ENCODE measurements around the gene TMEM255B. TPM values are rescaled to one million over a fixed set of nuclear protein-coding genes. Genes with fewer than 3 reads are reported as not detected.

Gene TMEM255B
- total RNA-seq, 1 donor from 2014 or later, result 5.3 TPM

GRCh38 chr13:113843864-113844556 is 85.0 kb downstream of the TMEM255B start:
- DNase-seq (ENCODE audit: low spot score), result no peak

GRCh38 chr13:113845055-113845454 is 86.0 kb downstream of the TMEM255B start:
- DNase-seq (ENCODE audit: low spot score), result peak; percentile 88
- ATAC-seq, result peak; percentile 74

More at GRCh38 chr13:113843864-113844556, 85.0 kb downstream of the TMEM255B start:
- ATAC-seq, result no peak

- DNase-seq (ENCODE audit: low spot score), result peak; percentile 81
- ATAC-seq, result peak; percentile 69
These were observed 87.0 kb downstream of the TMEM255B start for GRCh38 chr13:113845723-113846635.

GRCh38 chr13:113846636-113847318 is 87.8 kb downstream of the TMEM255B start:
- no peak for ATAC-seq
- no peak for DNase-seq (ENCODE audit: low spot score)

GRCh38 chr13:113848020-113848419 is 89.0 kb downstream of the TMEM255B start:
- ATAC-seq (no peak), DNase-seq (ENCODE audit: low spot score) (peak; percentile 43)

- ATAC-seq (no peak), DNase-seq (ENCODE audit: low spot score) (peak; percentile 33)
These were observed 89.6 kb downstream of the TMEM255B start for GRCh38 chr13:113848431-113849260.

GRCh38 chr13:113849546-113849945 is 90.5 kb downstream of the TMEM255B start:
- ATAC-seq, result no peak
- no peak for DNase-seq (ENCODE audit: low spot score)

- ATAC-seq, result no peak
- DNase-seq (ENCODE audit: low spot score), result peak; percentile 26
These were observed 91.1 kb downstream of the TMEM255B start for GRCh38 chr13:113849981-113850721.

- no peak for ATAC-seq
These were observed 91.9 kb downstream of the TMEM255B start for GRCh38 chr13:113850722-113851479.

GRCh38 chr13:113851480-113851803 is 92.4 kb downstream of the TMEM255B start:
- DNase-seq (ENCODE audit: low spot score), result no peak
- no peak for ATAC-seq

More at GRCh38 chr13:113850722-113851479, 91.9 kb downstream of the TMEM255B start:
- no peak for DNase-seq (ENCODE audit: low spot score)

GRCh38 chr13:113851826-113852535 is 93.0 kb downstream of the TMEM255B start:
- peak; percentile 51 for DNase-seq (ENCODE audit: low spot score)
- peak; percentile 63 for ATAC-seq

GRCh38 chr13:113852536-113853517 is 93.8 kb downstream of the TMEM255B start:
- ATAC-seq (peak; percentile 58), DNase-seq (ENCODE audit: low spot score) (peak; percentile 58)

- ATAC-seq (no peak), DNase-seq (ENCODE audit: low spot score) (peak; percentile 40)
These were observed 94.7 kb downstream of the TMEM255B start for GRCh38 chr13:113853518-113854237.

- ATAC-seq (no peak), DNase-seq (ENCODE audit: low spot score) (no peak)
These were observed 95.4 kb downstream of the TMEM255B start for GRCh38 chr13:113854238-113855011.

GRCh38 chr13:113855012-113855921 is 96.2 kb downstream of the TMEM255B start:
- ATAC-seq, result peak; percentile 22
- no peak for DNase-seq (ENCODE audit: low spot score)
